Measurements from ENCODE around the gene SMCP.

SMCP gene

GRCh38 chr1:152924191-152924590 is 46.1 kb downstream of the SMCP start:
- CTCF ChIA-PET: interaction anchor here (1.0 to 8.3 kb wide), 5 partner anchors 20 to 271 kb away, joined by 3 to 131 read pairs (median 3); no protein-coding TSS in a partner anchor
- DNase-seq (ENCODE audit: extremely low spot score): no peak
- TF ChIP-seq CTCF (IDR thresholded peaks at IDR 0.05; ENCODE audit: control extremely low read depth, extremely low read depth, low read depth, missing control alignments): no peak
- POLR2A ChIA-PET: no interaction called here

GRCh38 chr1:152926091-152926490 is 48.0 kb downstream of the SMCP start:
- TF ChIP-seq CTCF (IDR thresholded peaks at IDR 0.05; ENCODE audit: control extremely low read depth, extremely low read depth, low read depth, missing control alignments): peak; percentile 65
- ChIA-PET POLR2A (no interaction called here), CTCF (interaction anchor here (0.6 to 8.3 kb wide), 41 partner anchors 9 to 737 kb away, joined by 3 to 131 read pairs (median 5); partner anchors contain the start of genes IVL, LORICRIN, SMCP and SPRR4)
- DNase-seq (ENCODE audit: extremely low spot score): peak; percentile 52

GRCh38 chr1:152928671-152929070 is 50.5 kb downstream of the SMCP start:
- TF ChIP-seq CTCF (IDR thresholded peaks at IDR 0.05; ENCODE audit: control extremely low read depth, extremely low read depth, low read depth, missing control alignments): no peak
- CTCF ChIA-PET: interaction anchor here (8.3 kb wide), 1 partner anchor 58 kb away, joined by 131 read pairs; no protein-coding TSS in a partner anchor
- no peak for DNase-seq (ENCODE audit: extremely low spot score)

GRCh38 chr1:152932170-152932811 is 54.2 kb downstream of the SMCP start:
- no peak for TF ChIP-seq CTCF (IDR thresholded peaks at IDR 0.05; ENCODE audit: control extremely low read depth, extremely low read depth, low read depth, missing control alignments)
- ChIA-PET CTCF (interaction anchor here (0.9 to 1.4 kb wide), 2 partner anchors 9 to 290 kb away, joined by 3 read pairs; no protein-coding TSS in a partner anchor), POLR2A (no interaction called here)
- no peak for DNase-seq (ENCODE audit: extremely low spot score)

More at GRCh38 chr1:152928671-152929070, 50.5 kb downstream of the SMCP start:
- POLR2A ChIA-PET: no interaction called here

- ChIA-PET CTCF (interaction anchor here (0.9 to 3.2 kb wide), 3 partner anchors 10 to 289 kb away, joined by 3 to 11 read pairs (median 3); no protein-coding TSS in a partner anchor), POLR2A (no interaction called here)
- no peak for DNase-seq (ENCODE audit: extremely low spot score)
- TF ChIP-seq CTCF (IDR thresholded peaks at IDR 0.05; ENCODE audit: control extremely low read depth, extremely low read depth, low read depth, missing control alignments): no peak
Observed at GRCh38 chr1:152933196-152933595, 55.1 kb downstream of the SMCP start.
